ENCODE data around the gene ATP2B2. TPM values are rescaled to one million over a fixed set of nuclear protein-coding genes. Genes with fewer than 3 reads are reported as not detected.

The ATP2B2 gene
- total RNA-seq, 1 donor from 2014 or later: 0.13 TPM

DNA sequence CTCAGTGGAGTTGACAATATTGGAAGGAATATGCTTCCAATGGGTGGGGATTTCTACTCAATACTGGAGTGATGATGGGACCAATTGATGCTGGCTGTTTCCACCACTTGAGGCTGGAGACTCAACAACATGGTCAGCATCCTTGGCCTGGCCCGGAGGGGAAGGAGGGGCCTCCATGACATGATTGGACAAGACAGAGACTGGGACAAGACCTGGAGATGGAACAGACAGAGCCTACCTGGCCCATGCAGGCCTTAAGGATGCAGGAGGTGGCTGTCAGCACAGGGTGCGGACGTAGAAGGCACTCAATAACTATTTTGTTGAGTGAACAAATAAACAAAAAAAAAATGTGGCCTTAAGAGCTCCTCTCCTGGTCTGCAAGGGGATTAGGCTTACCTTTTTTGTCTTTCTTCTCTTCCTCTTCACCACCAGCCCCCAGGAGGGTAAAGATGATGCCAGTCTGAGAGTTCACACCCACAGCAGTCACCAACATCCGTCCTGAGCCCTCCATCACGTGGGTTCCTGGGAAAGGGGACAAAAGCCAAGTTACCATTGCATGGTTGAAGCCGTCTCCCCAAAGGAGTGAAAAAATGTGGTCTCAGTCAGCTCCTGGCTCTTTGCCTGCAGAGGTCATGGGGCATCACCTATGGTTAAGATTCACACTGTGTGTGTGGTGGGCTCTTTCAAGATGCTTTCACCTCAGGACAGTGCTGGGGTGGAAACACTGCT is 117.3 kb downstream of the ATP2B2 start:
- no peaks in the 10 kb centered on the region for H3K36me3 Mint-ChIP-seq (ENCODE audit: unreplicated experiment)
- H3K27me3 Mint-ChIP-seq (ENCODE audit: unreplicated experiment): peaks cover 54% of the 10 kb centered on the region
- no peaks in the 10 kb centered on the region for H3K4me1 Mint-ChIP-seq (ENCODE audit: unreplicated experiment)
- H3K9me3 Mint-ChIP-seq (ENCODE audit: unreplicated experiment): no peaks in the 10 kb centered on the region
- no peak overlapping the region for H3K27ac Mint-ChIP-seq (ENCODE audit: unreplicated experiment)
- no peak overlapping the region for H3K4me3 Mint-ChIP-seq (ENCODE audit: unreplicated experiment)
- DNase-seq (ENCODE audit: extremely low spot score, unreplicated experiment): no peak
- no peak for TF ChIP-seq CTCF (IDR thresholded peaks at IDR 0.05)

DNA sequence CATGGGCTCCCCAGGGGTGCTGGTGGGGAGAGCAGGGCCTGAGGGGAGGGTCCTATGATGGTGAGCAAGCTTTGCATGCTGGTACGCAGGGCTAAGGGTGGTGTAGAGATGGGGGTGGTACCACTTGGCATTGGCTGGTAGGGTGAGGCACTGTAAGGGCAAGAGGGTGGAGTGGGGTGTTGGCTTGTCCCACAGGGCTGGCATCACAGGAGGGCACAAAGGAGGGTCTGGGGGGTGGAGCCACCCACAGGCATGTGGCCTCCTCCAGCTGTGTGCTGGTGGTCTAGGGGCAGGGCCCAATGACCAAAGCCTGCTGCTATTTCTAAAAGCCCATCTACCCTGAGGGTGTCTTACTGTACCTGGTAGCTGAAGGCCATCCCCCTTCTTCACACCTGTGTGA is 119.3 kb downstream of the ATP2B2 start:
- no peaks in the 10 kb centered on the region for H3K4me1 Mint-ChIP-seq (ENCODE audit: unreplicated experiment)
- H3K27ac Mint-ChIP-seq (ENCODE audit: unreplicated experiment): no peak overlapping the region
- no peak overlapping the region for H3K4me3 Mint-ChIP-seq (ENCODE audit: unreplicated experiment)
- H3K9me3 Mint-ChIP-seq (ENCODE audit: unreplicated experiment): no peaks in the 10 kb centered on the region
- H3K36me3 Mint-ChIP-seq (ENCODE audit: unreplicated experiment): no peaks in the 10 kb centered on the region
- TF ChIP-seq CTCF (IDR thresholded peaks at IDR 0.05): no peak
- peaks cover 50% of the 10 kb centered on the region for H3K27me3 Mint-ChIP-seq (ENCODE audit: unreplicated experiment)
- no peak for DNase-seq (ENCODE audit: extremely low spot score, unreplicated experiment)

GRCh38 chr3:10384541-10385360 is 120.6 kb downstream of the ATP2B2 start:
- Mint-ChIP-seq H3K27ac (ENCODE audit: unreplicated experiment) (no peak overlapping the region), H3K27me3 (ENCODE audit: unreplicated experiment) (peaks cover 50% of the 10 kb centered on the region), H3K36me3 (ENCODE audit: unreplicated experiment) (no peaks in the 10 kb centered on the region), H3K4me1 (ENCODE audit: unreplicated experiment) (no peaks in the 10 kb centered on the region), H3K9me3 (ENCODE audit: unreplicated experiment) (no peaks in the 10 kb centered on the region), H3K4me3 (ENCODE audit: unreplicated experiment) (no peak overlapping the region)
- TF ChIP-seq CTCF (IDR thresholded peaks at IDR 0.05): no peak
- no peak for DNase-seq (ENCODE audit: extremely low spot score, unreplicated experiment)

DNA sequence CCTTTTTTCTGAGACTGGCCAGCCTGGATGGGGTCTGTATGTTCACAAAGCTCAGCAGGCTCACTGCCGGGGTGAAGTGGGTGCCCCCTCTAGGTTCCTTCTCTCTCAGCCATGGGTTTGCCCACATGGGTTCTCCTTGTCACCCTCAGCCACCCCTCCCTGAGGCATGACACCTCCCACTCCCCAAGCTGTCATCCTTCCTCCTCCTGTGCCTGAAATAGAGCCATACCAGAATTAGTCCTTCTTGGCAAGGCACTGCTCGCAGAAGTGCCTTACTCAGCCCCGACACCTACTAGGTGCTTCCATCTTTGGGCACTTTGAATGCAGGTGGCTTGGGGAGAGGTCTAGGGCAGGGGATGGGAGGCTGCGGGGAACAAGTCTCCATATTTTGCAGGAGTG is 121.5 kb downstream of the ATP2B2 start:
- H3K4me1 Mint-ChIP-seq (ENCODE audit: unreplicated experiment): no peaks in the 10 kb centered on the region
- no peak for TF ChIP-seq CTCF (IDR thresholded peaks at IDR 0.05)
- H3K27me3 Mint-ChIP-seq (ENCODE audit: unreplicated experiment): peaks cover 51% of the 10 kb centered on the region
- no peaks in the 10 kb centered on the region for H3K9me3 Mint-ChIP-seq (ENCODE audit: unreplicated experiment)
- H3K27ac Mint-ChIP-seq (ENCODE audit: unreplicated experiment): no peak overlapping the region
- no peaks in the 10 kb centered on the region for H3K36me3 Mint-ChIP-seq (ENCODE audit: unreplicated experiment)
- no peak overlapping the region for H3K4me3 Mint-ChIP-seq (ENCODE audit: unreplicated experiment)
- no peak for DNase-seq (ENCODE audit: extremely low spot score, unreplicated experiment)
